HepG2 (cell line): ENCODE results near the gene TOB1. TPM values are rescaled to one million over a fixed set of nuclear protein-coding genes. Genes with fewer than 3 reads are reported as not detected.

Experiments
- ATAC-seq: fragments of 200-7000 bp; cut with Tn5 transposase; 3 replicates; pipeline ENCODE4 v1.9.1; 2020; ENCODE audit warnings: mild to moderate bottlenecking, moderate library complexity
- BruUV-seq: library from RNA; stranded (reverse); fragments of 400-500 nt; replicated peaks from 2 replicates; lab custom pipeline; 2021; lab: Mats Ljungman, UMichigan
- CTCF ChIA-PET: fragments of 300-600 bp; formaldehyde crosslinking; extraction: SDS; loops from one replicate; lab custom pipeline; 2021; ENCODE audit warnings: low total read pairs, inconsistent platforms, low intra/inter-chr PET ratio; lab: Yijun Ruan, JAX
- POLR2A ChIA-PET: fragments of 350-600 bp; sonication (Branson Sonifier 250); formaldehyde crosslinking; loops from one replicate; lab custom pipeline; 2020; ENCODE audit warnings: antibody characterized with exemption, inconsistent platforms; lab: Yijun Ruan, JAX
- DNase-seq: peaks from one replicate; pipeline ENCODE4 v3.0.0-alpha.2; 2015; ENCODE audit warnings: low spot score
- FAIRE-seq: peaks from 3 replicates; lab custom pipeline; 2011; peaks lifted over from hg19 to GRCh38; lab: Jason Lieb, UNC
- H2AFZ ChIP-seq: one replicate; pipeline ENCODE4 v1.6.1; 2011; ENCODE audit warnings: low read length, inconsistent platforms
- H3K27ac ChIP-seq: fragments of 300-600 bp; 3 replicates; pipeline ENCODE4 v1.8.0; 2011; ENCODE audit warnings: mixed run types, mild to moderate bottlenecking, mixed read lengths, low read length, inconsistent platforms; ENCODE audit not compliant: insufficient read depth; ENCODE audit errors: extremely low read length
- H3K27me3 ChIP-seq, 2 experiments: fragments of 200-600 bp in 1 of 2; 2 replicates in 1 of 2; 3 replicates in 1 of 2; pipeline versions ENCODE4 v1.6.0 to v1.8.0; 2011; ENCODE audit warnings: low read length in 2 of 2, mild to moderate bottlenecking in 2 of 2, moderate library complexity in 2 of 2, inconsistent platforms in 1 of 2; ENCODE audit not compliant: insufficient read depth in 2 of 2, control insufficient read depth in 1 of 2
- H3K36me3 ChIP-seq, 2 experiments: fragments of 200-600 bp in 1 of 2; replicated peaks in 1 of 2; 2 replicates in 1 of 2; 3 replicates in 1 of 2; pipeline versions ENCODE4 v1.5.1 to v1.8.0; 2011; ENCODE audit warnings: low read length in 2 of 2, inconsistent platforms in 1 of 2; ENCODE audit not compliant: insufficient read depth in 2 of 2, control insufficient read depth in 1 of 2
- H3K4me1 ChIP-seq: 2 replicates; pipeline ENCODE4 v1.5.1; 2012; ENCODE audit warnings: low read length, inconsistent platforms; ENCODE audit not compliant: insufficient read depth
- H3K4me2 ChIP-seq: 2 replicates; pipeline ENCODE4 v1.6.0; 2011; ENCODE audit warnings: low read depth, low read length, inconsistent platforms
- H3K4me3 ChIP-seq, 3 experiments: fragments of 200-600 bp in 1 of 3; sonication (generic), shearing (Covaris generic) in 1 of 3; replicated peaks in 1 of 3; 2 replicates each; pipeline ENCODE4 v1.5.1; 2011 to 2016; ENCODE audit warnings: low read length in 3 of 3, inconsistent platforms in 2 of 3, low read depth in 2 of 3, mild to moderate bottlenecking in 2 of 3, control low read depth in 1 of 3, mixed read lengths in 1 of 3; ENCODE audit not compliant: insufficient read depth in 1 of 3
- H3K79me2 ChIP-seq: one replicate; pipeline ENCODE4 v1.6.1; 2011; ENCODE audit warnings: low read length, inconsistent platforms; ENCODE audit not compliant: insufficient read depth
- H3K9ac ChIP-seq: 2 replicates; pipeline ENCODE4 v1.6.0; 2011; ENCODE audit warnings: mild to moderate bottlenecking, low read depth, low read length, inconsistent platforms; ENCODE audit not compliant: insufficient read depth
- H3K9me3 ChIP-seq: 2 replicates; pipeline ENCODE4 v1.5.1; 2012; ENCODE audit warnings: mild to moderate bottlenecking, low read length
- H4K20me1 ChIP-seq: 2 replicates; pipeline ENCODE4 v1.6.0; 2011; ENCODE audit warnings: inconsistent platforms, mild to moderate bottlenecking, low read length, moderate library complexity; ENCODE audit not compliant: insufficient read depth
- CREB1 ChIP-seq, 2 experiments: fragments of 450-650 bp in 1 of 2; IDR thresholded peaks; 2 replicates each; pipeline ENCODE4 v1.6.1; 2016 to 2017; ENCODE audit warnings: control low read depth in 1 of 2, mild to moderate bottlenecking in 1 of 2, missing compliant biosample characterization in 1 of 2, missing genetic modification characterization in 1 of 2
- EHMT2 ChIP-seq: fragments of 200-600 bp; sonication (generic); IDR thresholded peaks from 2 replicates; pipeline ENCODE4 v1.7.0; 2017; ENCODE audit warnings: antibody characterized with exemption, low read depth, low read length, borderline replicate concordance
- LCORL ChIP-seq, 2 experiments: fragments of 450-650 bp in 1 of 2; sonication (generic) in 1 of 2; formaldehyde crosslinking in 1 of 2; IDR thresholded peaks; 2 replicates each; pipeline versions ENCODE4 v1.5.0 to v1.6.1; 2017 to 2020; ENCODE audit warnings: antibody characterized with exemption in 1 of 2, missing genetic modification reagents in 1 of 2
- TBX2 ChIP-seq: sonication (generic); formaldehyde crosslinking; IDR thresholded peaks from 2 replicates; pipeline ENCODE4 v1.5.0; 2020; ENCODE audit warnings: missing genetic modification reagents, mild to moderate bottlenecking, borderline replicate concordance
- ZNF205 ChIP-seq: IDR thresholded peaks from 2 replicates; pipeline ENCODE4 v1.6.1; 2018; ENCODE audit warnings: missing biosample characterization, missing genetic modification reagents
- ZNF234 ChIP-seq: sonication (generic); formaldehyde crosslinking; conservative IDR thresholded peaks from 2 replicates; pipeline ENCODE4 v1.5.1; 2020; ENCODE audit warnings: mild to moderate bottlenecking, missing genetic modification reagents
- ZNF550 ChIP-seq: sonication (generic); formaldehyde crosslinking; IDR thresholded peaks from 2 replicates; pipeline ENCODE4 v1.4.0; 2020; ENCODE audit warnings: mild to moderate bottlenecking, missing genetic modification reagents, borderline replicate concordance
- ZNF652 ChIP-seq: IDR thresholded peaks from 2 replicates; pipeline ENCODE4 v1.6.1; 2016; ENCODE audit warnings: low read depth, borderline replicate concordance
- WGBS: methylation state at CpG from one replicate; pipeline ENCODE4 v1.1.6; 2017; ENCODE audit warnings: low lambda C conversion rate; 5-methylcytosine and 5-hydroxymethylcytosine counted together
- in situ Hi-C: cut with HindIII; loops from 2 replicates; pipeline ENCODE4 v1.10.0; 2017; ENCODE audit warnings: low pct_unique_long_range_greater_than_20kb; ENCODE audit not compliant: extremely low pct_ligation_motif_present
- intact Hi-C: fragments of 100-400 bp; cut with micrococcal nuclease; formaldehyde crosslinking; loops from one replicate; pipeline ENCODE4 v1.10.0; 2022; ENCODE audit not compliant: unreplicated experiment
- polyA plus RNA-seq, 8 experiments: library from polyadenylated mRNA; depleted of rRNA in 3 of 8; stranded (reverse) in 7 of 8; unstranded in 1 of 8; fragments of >200 nt; fragmentation: Illumina TruSeq in 4 of 8; extraction: Trizol in 4 of 8; gene quantifications; 2 replicates each; pipeline versions ENCODE4 v1.2.1 to v1.2.3, GENCODE V29; 2011 to 2016; ENCODE audit warnings: low read depth in 4 of 8, missing spikeins in 1 of 8, mixed read lengths in 1 of 8; ENCODE audit not compliant: insufficient read depth in 1 of 8
- total RNA-seq, 5 experiments: library from RNA; depleted of rRNA; stranded (reverse); fragments of >200 nt; fragmentation: Illumina TruSeq; extraction: Trizol; gene quantifications; 2 replicates each; pipeline ENCODE4 v1.2.3, GENCODE V29; 2016; ENCODE audit warnings: low read depth in 1 of 5
- TF ChIP-seq, protein P1 (sequence below): sonication (generic); formaldehyde crosslinking; IDR thresholded peaks from 2 replicates; pipeline ENCODE4 v1.4.0; 2020; ENCODE audit warnings: mild to moderate bottlenecking, missing genetic modification reagents
- TF ChIP-seq, protein P2 (sequence below): sonication (generic); formaldehyde crosslinking; IDR thresholded peaks from 2 replicates; pipeline ENCODE4 v1.4.0; 2020; ENCODE audit warnings: missing genetic modification reagents

Gene TOB1
- total and polyA plus RNA-seq, 2 of the 13 experiments (the other 11 are each of a cell fraction or from before 2014, with no cell fraction given), result 21.9 to 57.7 TPM

DNA sequence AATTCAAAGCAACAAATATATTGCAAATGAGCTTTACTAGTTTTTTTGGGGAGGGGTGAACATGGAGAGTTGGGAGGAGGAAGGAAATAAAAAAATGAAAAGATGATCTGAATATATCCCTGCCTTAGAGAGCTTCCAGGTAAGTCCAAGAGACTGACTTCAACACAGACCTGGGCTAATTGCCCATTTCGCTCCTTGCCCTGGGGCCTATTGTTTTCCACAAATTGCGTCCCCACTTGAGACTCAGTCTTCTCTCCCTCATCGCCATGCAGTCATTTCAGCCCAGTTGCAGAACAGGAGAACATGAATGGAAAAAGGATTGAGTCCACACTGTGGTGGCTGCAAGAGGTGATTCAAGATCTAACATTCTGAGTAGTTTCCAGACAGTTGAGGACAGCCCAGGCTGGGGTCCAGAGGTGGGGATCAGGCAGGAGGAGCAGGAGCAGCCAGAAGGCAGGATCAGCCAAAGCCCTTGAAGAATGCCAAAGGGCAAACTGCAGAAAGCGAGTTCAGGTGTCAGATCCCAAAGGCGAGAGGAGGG, 21.6 kb upstream of the TOB1 start (continued):
- TF ChIP-seq ZNF652 (CRISPR knock-in tag), result no peak
- TF ChIP-seq ZNF550 (CRISPR knock-in tag), result no peak
- TF ChIP-seq TBX2 (CRISPR knock-in tag), result peak; percentile 48

DNA sequence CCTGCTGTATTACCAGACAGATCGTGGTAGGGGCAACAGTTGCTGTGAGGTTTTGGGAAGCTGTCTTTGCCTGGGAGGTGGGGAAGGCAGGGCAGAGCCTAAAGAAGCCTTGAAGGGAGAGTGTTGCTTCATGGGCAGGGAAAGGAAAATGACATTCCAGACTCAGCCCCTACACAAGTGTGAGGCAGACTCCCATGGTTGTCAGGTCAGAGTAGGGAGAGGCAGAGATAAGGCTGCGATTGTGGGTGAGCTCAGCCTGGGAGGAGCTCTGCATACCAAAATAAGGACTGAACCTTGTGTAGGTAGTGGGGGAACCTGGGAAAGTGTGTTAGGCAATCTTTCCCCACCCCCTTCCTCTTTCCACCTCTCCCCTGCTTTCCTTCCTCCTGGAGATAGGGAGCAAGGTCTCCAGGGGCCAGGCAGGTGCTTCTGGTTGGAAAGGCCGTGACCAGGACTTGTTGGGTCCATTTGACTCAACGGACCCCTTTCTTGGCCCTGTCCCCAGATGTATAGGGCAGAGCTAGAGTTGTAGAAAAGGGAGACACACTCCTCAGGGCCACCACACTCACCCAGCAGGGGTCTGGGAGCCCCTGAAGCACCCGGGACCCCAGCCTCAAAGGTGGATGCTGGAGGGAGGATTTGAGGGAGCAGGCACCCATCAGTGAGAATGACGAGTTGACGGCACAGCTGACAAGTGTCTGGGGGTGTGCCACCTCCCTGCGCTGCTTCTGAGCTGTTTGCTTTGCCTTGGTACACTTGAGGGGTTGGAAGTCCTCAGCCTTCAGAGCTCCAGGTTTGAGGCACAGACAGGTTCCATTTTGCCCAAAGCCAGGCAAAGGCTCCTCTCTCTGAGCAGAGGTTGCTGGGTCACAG, 18.5 kb upstream of the TOB1 start:
- Histone ChIP-seq H3K79me2 (peaks cover 4% of the 10 kb centered on the region), H2AFZ (peak overlapping the region; percentile 45)
- POLR2A ChIA-PET, result interaction anchor here (0.7 to 5.4 kb wide), 21 partner anchors 8 to 82 kb away, joined by 3 to 183 read pairs (median 9); partner anchors contain the start of gene TOB1
- TF ChIP-seq, protein P1, sequence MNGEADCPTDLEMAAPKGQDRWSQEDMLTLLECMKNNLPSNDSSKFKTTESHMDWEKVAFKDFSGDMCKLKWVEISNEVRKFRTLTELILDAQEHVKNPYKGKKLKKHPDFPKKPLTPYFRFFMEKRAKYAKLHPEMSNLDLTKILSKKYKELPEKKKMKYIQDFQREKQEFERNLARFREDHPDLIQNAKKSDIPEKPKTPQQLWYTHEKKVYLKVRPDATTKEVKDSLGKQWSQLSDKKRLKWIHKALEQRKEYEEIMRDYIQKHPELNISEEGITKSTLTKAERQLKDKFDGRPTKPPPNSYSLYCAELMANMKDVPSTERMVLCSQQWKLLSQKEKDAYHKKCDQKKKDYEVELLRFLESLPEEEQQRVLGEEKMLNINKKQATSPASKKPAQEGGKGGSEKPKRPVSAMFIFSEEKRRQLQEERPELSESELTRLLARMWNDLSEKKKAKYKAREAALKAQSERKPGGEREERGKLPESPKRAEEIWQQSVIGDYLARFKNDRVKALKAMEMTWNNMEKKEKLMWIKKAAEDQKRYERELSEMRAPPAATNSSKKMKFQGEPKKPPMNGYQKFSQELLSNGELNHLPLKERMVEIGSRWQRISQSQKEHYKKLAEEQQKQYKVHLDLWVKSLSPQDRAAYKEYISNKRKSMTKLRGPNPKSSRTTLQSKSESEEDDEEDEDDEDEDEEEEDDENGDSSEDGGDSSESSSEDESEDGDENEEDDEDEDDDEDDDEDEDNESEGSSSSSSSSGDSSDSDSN (CRISPR knock-in tag), result no peak; the same call in 1 of the 2 replicates
- no peak for TF ChIP-seq EHMT2
- TF ChIP-seq ZNF205 (CRISPR knock-in tag), result no peak; the same call in 1 of the 2 replicates
- TF ChIP-seq LCORL (IDR thresholded peaks at IDR 0.05), result 0 out of 2 replicates have a peak, but pooled peaks have one; percentile 24
- peak; percentile 93 for TF ChIP-seq LCORL (CRISPR knock-in tag; IDR thresholded peaks at IDR 0.05)
- TF ChIP-seq CREB1 (IDR thresholded peaks at IDR 0.05), result no peak
- TF ChIP-seq CREB1 (CRISPR knock-in tag; IDR thresholded peaks at IDR 0.05), result peak; percentile 64
- TF ChIP-seq ZNF234 (CRISPR knock-in tag), result no peak
- TF ChIP-seq, protein P2, sequence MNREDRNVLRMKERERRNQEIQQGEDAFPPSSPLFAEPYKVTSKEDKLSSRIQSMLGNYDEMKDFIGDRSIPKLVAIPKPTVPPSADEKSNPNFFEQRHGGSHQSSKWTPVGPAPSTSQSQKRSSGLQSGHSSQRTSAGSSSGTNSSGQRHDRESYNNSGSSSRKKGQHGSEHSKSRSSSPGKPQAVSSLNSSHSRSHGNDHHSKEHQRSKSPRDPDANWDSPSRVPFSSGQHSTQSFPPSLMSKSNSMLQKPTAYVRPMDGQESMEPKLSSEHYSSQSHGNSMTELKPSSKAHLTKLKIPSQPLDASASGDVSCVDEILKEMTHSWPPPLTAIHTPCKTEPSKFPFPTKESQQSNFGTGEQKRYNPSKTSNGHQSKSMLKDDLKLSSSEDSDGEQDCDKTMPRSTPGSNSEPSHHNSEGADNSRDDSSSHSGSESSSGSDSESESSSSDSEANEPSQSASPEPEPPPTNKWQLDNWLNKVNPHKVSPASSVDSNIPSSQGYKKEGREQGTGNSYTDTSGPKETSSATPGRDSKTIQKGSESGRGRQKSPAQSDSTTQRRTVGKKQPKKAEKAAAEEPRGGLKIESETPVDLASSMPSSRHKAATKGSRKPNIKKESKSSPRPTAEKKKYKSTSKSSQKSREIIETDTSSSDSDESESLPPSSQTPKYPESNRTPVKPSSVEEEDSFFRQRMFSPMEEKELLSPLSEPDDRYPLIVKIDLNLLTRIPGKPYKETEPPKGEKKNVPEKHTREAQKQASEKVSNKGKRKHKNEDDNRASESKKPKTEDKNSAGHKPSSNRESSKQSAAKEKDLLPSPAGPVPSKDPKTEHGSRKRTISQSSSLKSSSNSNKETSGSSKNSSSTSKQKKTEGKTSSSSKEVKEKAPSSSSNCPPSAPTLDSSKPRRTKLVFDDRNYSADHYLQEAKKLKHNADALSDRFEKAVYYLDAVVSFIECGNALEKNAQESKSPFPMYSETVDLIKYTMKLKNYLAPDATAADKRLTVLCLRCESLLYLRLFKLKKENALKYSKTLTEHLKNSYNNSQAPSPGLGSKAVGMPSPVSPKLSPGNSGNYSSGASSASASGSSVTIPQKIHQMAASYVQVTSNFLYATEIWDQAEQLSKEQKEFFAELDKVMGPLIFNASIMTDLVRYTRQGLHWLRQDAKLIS (CRISPR knock-in tag), result no peak

More for the DNA sequence above, 18.5 kb upstream of the TOB1 start:
- FAIRE-seq (peak; percentile 99), ATAC-seq (peak; percentile 96), DNase-seq (peak; percentile 95)
- in situ Hi-C loops (no loop called here), intact Hi-C loops (loop anchor here (2.0 kb wide), 1 partner anchor 18 kb away; the partner anchor contains the start of gene TOB1)
- H4K20me1 ChIP-seq, result no peaks in the 10 kb centered on the region
- no peaks in the 10 kb centered on the region for H3K27me3 ChIP-seq
- peak overlapping the region; percentile 58 for H3K9ac ChIP-seq
- no TSS peak for BruUV-seq
- CTCF ChIA-PET, result no interaction called here
- H3K4me3 ChIP-seq, result peak overlapping the region; percentile 2 to 54 (median 41); a peak in 4 of 6 replicates
- peaks cover 4% of the 10 kb centered on the region; the same call in 1 of the 2 replicates for H3K9me3 ChIP-seq
- no peaks in the 10 kb centered on the region for H3K36me3 ChIP-seq
- peak overlapping the region; percentile 67 for H3K27ac ChIP-seq
- WGBS, result 24% methylated on average over 8 of the region's 8 CpGs
- H3K4me2 ChIP-seq, result peak overlapping the region; percentile 82
- peaks cover 69% of the 10 kb centered on the region for H3K4me1 ChIP-seq
